Activated T-helper 2 cell treated with anti-CD3 and anti-CD28 coated beads, Interferon-gamma antibody, Interleukin-2, Interleukin-4, amounts not matched to agents 10 μg/mL and 5 μg/mL and 100 μg/mL, durations not matched to agents 14 hours and 24 hours and 36 hours (primary cell): ENCODE data around the gene IGFALS. TPM values are rescaled to one million over a fixed set of nuclear protein-coding genes. Genes with fewer than 3 reads are reported as not detected.

ENCODE experiments used
- DNase-seq: peaks from one replicate; pipeline ENCODE4 v3.0.0; 2021; ENCODE audit warnings: low spot score
- H3K27ac Mint-ChIP-seq: one replicate; pipeline ENCODE4 v1.8.0; 2021; ENCODE audit warnings: mixed read lengths
- H3K27me3 Mint-ChIP-seq: one replicate; pipeline ENCODE4 v1.8.0; 2021; ENCODE audit warnings: low read depth, mixed read lengths
- H3K36me3 Mint-ChIP-seq: one replicate; pipeline ENCODE4 v1.8.0; 2021; ENCODE audit warnings: low read depth, mixed read lengths
- H3K4me1 Mint-ChIP-seq: one replicate; pipeline ENCODE4 v1.8.0; 2021; ENCODE audit warnings: low read depth, mixed read lengths
- H3K4me3 Mint-ChIP-seq: one replicate; pipeline ENCODE4 v1.8.0; 2021; ENCODE audit warnings: low read depth, mild to moderate bottlenecking, moderate library complexity, mixed read lengths
- H3K9me3 Mint-ChIP-seq: one replicate; pipeline ENCODE4 v1.8.0; 2021; ENCODE audit warnings: mixed read lengths
- intact Hi-C: fragments of 100-400 bp; cut with micrococcal nuclease; formaldehyde crosslinking; loops from one replicate; pipeline ENCODE4 v1.15.1; 2023
- total RNA-seq: library from RNA; stranded (reverse); gene quantifications from 2 replicates; pipeline ENCODE4 v1.2.3, GENCODE V29; 2022

IGFALS gene
- total RNA-seq, 1 donor from 2014 or later = not detected

DNA sequence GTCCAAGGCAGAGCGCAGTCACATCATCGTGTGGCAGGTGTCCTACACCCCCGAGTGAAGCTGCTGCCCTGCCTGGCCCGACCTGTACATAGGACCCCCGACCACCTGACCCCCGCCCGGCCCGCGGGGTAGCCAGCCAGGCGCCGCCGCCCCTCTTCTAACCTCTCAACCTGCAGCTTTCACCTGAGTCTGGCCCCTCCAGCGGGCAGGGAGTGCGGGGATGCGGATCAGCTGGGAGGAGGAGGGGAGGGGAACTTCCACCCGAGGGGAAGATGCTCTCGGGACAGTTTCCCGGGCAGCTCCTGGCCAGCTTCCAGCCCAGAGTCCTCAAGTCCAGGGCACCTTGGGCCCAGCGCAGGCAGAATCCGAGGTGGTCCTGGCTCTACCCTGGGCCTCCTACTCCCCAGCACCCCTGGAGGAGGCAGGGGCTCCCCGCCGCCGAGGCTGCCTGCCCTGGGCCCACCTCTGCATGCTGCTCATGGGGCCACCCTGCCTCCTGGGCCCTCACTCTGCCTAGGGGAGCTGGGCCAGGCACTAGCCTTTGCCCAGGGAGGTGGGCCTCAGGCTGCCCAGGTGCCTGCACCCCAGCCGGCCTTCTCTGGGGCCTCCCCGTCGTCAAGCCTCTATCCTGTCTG, 24.6 kb downstream of the IGFALS start:
- peaks cover 32% of the 10 kb centered on the region for H3K36me3 Mint-ChIP-seq
- H3K4me1 Mint-ChIP-seq = peaks cover 9% of the 10 kb centered on the region
- DNase-seq = no peak
- no peak overlapping the region for H3K4me3 Mint-ChIP-seq
- H3K9me3 Mint-ChIP-seq = no peaks in the 10 kb centered on the region
- H3K27me3 Mint-ChIP-seq = no peaks in the 10 kb centered on the region
- no peak overlapping the region for H3K27ac Mint-ChIP-seq
- intact Hi-C loops = no loop called here

DNA sequence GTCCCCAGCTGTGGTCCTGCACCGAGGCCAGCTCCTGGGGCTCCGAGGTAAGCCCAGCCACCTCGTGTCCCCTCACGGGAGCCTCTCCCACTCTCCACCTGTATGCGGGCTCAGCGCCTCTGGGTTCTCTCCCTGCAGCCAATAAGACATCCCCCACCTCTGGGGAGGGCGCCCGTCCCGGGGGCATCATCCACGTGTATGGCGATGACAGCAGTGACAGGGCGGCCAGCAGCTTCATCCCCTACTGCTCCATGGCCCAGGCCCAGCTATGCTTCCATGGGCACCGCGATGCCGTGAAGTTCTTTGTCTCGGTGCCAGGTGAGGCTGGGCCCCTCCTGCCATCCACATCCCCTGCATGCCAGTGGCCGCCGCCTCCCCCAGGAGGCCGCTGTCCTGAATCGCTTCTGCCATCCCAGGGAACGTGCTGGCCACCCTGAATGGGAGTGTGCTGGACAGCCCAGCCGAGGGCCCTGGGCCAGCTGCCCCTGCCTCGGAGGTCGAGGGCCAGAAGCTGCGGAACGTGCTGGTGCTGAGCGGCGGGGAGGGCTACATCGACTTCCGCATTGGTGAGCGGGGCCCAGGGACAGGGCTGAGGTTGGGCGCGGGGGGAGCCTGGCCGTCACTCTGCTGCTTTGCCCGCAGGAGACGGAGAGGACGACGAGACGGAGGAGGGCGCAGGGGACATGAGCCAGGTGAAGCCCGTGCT, 25.3 kb downstream of the IGFALS start:
- Mint-ChIP-seq H3K4me1 (peaks cover 7% of the 10 kb centered on the region), H3K27me3 (no peaks in the 10 kb centered on the region), H3K4me3 (no peak overlapping the region), H3K36me3 (peaks cover 30% of the 10 kb centered on the region), H3K27ac (no peak overlapping the region), H3K9me3 (no peaks in the 10 kb centered on the region)
- no peak for DNase-seq
- intact Hi-C loops = no loop called here

GRCh38 chr16:1767116-1767994, 26.1 kb downstream of the IGFALS start:
- no peaks in the 10 kb centered on the region for H3K9me3 Mint-ChIP-seq
- peaks cover 7% of the 10 kb centered on the region for H3K4me1 Mint-ChIP-seq
- no peak for DNase-seq
- peaks cover 30% of the 10 kb centered on the region for H3K36me3 Mint-ChIP-seq
- no peak overlapping the region for H3K27ac Mint-ChIP-seq
- H3K27me3 Mint-ChIP-seq = no peaks in the 10 kb centered on the region
- intact Hi-C loops = no loop called here
- H3K4me3 Mint-ChIP-seq = no peak overlapping the region

DNA sequence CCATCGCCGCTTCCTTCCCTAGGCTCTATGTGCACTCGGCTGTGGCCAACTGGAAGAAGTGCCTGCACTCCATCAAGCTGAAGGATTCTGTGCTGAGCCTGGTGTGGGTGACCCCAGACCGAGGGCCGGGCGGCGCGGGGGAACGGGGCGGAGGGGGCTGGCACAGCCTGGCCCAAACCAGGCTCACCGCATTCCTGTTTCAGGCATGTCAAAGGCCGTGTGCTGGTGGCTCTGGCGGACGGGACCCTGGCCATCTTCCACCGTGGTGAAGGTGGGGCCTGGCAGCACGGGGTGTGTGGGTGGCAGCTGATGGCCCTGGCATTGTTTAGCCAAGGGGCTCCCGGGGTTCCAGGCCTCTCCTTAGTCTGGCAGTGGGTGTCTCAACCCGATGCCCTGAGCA, 26.8 kb downstream of the IGFALS start:
- Mint-ChIP-seq H3K27me3 (no peaks in the 10 kb centered on the region), H3K36me3 (peaks cover 29% of the 10 kb centered on the region), H3K27ac (no peak overlapping the region), H3K4me3 (no peak overlapping the region), H3K9me3 (no peaks in the 10 kb centered on the region), H3K4me1 (peaks cover 4% of the 10 kb centered on the region)
- DNase-seq = no peak
- intact Hi-C loops = no loop called here

- no peak for DNase-seq
- H3K36me3 Mint-ChIP-seq = peaks cover 33% of the 10 kb centered on the region
- intact Hi-C loops = no loop called here
- H3K4me1 Mint-ChIP-seq = peaks cover 4% of the 10 kb centered on the region
- no peak overlapping the region for H3K4me3 Mint-ChIP-seq
- no peaks in the 10 kb centered on the region for H3K9me3 Mint-ChIP-seq
- H3K27ac Mint-ChIP-seq = no peak overlapping the region
- no peaks in the 10 kb centered on the region for H3K27me3 Mint-ChIP-seq
Measured at GRCh38 chr16:1766231-1766630, 27.3 kb downstream of the IGFALS start.

- Mint-ChIP-seq H3K4me3 (no peak overlapping the region), H3K27ac (no peak overlapping the region), H3K4me1 (peaks cover 4% of the 10 kb centered on the region), H3K36me3 (peaks cover 36% of the 10 kb centered on the region), H3K9me3 (no peaks in the 10 kb centered on the region), H3K27me3 (no peaks in the 10 kb centered on the region)
- intact Hi-C loops = no loop called here
- no peak for DNase-seq
Measured at GRCh38 chr16:1765826-1766225, 27.7 kb downstream of the IGFALS start.

DNA sequence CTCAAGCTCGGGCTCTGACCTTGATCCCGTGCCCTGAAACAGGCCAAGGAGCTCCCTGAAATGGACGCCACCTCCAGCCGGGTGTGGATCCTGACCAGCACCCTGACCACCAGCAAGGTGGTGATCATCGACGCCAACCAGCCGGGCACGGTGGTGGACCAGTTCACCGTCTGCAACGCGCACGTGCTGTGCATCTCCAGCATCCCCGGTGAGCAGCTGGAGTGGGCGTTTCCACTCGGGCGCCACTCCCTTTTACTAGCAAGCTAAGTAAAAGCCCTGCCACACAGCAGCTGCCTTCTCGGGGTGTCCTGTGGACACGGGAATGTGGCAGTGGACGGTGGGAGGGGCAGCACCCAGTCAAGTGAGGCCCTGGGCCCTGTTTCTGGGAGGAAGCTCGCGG, 28.5 kb downstream of the IGFALS start:
- intact Hi-C loops = no loop called here
- Mint-ChIP-seq H3K9me3 (no peaks in the 10 kb centered on the region), H3K36me3 (peaks cover 36% of the 10 kb centered on the region), H3K27ac (no peak overlapping the region), H3K4me1 (no peaks in the 10 kb centered on the region), H3K27me3 (no peaks in the 10 kb centered on the region), H3K4me3 (no peak overlapping the region)
- no peak for DNase-seq

DNA sequence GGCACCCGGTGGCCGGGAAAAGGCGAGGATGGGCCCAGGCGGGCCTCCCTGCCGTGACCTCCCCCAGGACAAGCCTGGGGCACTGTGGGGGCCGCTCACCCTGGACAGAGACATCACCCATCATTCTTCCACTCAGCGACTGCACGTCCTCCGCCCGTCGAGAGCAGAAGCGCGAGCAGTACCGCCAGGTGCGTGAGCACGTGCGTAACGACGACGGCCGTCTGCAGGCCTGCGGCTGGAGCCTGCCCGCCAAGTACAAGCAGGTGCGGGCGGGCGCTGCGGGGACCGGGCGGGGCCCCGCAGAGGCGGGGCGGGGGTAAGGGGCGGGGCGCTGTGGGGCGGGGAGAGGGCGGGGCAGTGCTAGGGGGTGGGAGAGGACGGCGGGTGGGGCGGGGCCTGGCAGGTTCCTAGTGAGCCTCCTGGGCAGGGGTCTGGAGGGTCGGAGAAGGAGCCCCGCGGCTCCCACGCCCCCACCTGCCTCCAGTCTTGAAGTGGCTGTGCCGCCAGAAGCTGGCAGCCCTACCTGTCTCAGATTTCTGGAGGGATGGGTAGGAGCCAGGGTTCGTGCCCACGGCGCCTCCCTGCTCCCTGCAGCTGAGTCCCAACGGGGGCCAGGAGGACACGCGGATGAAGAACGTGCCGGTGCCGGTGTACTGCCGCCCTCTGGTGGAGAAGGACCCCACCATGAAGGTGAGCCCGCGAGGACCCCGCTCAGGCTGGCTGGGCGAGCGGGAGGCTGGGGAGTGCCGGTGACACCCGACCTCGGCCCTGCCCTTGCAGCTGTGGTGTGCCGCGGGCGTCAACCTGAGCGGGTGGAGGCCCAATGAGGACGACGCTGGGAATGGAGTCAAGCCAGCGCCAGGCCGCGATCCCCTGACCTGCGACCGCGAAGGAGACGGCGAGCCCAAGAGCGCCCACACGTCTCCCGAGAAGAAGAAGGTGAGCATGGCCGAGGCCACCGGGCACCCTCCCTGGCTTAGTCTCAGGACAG, 29.7 kb downstream of the IGFALS start:
- Mint-ChIP-seq H3K27ac (no peak overlapping the region), H3K4me3 (no peak overlapping the region), H3K4me1 (no peaks in the 10 kb centered on the region), H3K27me3 (no peaks in the 10 kb centered on the region), H3K9me3 (no peaks in the 10 kb centered on the region), H3K36me3 (peaks cover 29% of the 10 kb centered on the region)
- no peak for DNase-seq
- intact Hi-C loops = no loop called here

DNA sequence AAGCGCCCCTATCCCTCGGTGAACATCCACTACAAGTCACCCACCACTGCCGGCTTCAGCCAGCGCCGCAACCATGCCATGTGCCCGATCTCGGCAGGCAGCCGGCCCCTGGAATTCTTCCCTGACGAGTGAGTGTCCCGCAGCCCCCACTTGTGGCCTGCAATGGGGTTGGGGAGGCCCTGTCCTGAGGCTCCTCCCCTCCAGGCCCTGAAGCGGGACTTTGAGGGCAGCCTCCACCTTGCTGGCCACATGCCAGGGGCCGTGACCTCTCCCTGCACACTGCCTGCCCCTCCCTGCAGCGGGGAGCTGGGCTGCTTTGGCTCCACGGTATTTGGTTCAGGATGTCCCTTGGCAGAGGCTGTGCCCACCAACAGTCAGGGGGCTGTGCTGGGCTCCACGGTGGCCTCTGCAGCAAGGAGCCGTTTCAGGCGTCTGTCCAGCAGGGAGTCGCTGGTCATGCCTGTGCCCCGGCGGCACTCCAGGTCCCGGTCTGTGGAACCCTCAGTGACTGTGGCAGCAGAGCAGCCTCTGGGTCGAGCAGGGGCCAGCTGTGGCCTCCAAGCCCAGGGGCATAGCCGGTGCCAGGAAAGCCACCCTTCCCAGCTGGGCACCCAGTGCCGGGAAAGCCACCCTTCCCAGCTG, 30.5 kb downstream of the IGFALS start:
- H3K4me1 Mint-ChIP-seq = no peaks in the 10 kb centered on the region
- no peaks in the 10 kb centered on the region for H3K27me3 Mint-ChIP-seq
- no peak overlapping the region for H3K27ac Mint-ChIP-seq
- no peak for DNase-seq
- no peaks in the 10 kb centered on the region for H3K9me3 Mint-ChIP-seq
- peaks cover 23% of the 10 kb centered on the region for H3K36me3 Mint-ChIP-seq
- no peak overlapping the region for H3K4me3 Mint-ChIP-seq
- intact Hi-C loops = no loop called here

DNA sequence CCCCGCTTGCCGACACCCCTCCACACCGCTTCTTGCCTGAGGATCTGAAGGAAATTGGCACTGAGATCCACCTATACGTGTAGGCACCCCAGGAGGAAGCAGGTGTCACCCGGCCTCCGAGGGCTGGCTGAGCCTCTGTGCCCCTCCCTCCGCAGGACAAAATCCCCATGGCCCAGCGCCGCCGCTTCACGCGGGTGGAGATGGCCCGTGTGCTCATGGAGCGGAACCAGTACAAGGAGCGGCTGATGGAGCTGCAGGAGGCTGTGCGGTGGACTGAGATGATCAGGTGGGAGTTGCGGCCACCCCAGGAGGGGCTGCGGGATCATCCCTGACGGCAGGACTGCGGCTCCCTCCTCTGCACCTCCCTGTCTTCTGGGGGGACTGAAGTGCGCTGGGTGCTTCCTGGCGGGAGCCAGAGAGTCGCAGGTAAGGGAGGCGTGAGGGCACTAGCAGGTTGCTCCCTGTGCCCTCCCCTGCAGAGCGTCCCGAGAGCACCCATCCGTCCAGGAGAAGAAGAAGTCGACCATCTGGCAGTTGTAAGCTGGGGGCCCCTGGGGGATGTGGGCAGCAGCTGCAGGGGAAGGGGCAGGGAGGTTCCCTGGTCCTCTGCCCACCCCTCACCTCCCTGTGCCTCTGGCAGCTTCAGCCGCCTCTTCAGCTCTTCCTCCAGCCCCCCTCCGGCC, 31.2 kb downstream of the IGFALS start:
- no peaks in the 10 kb centered on the region for H3K9me3 Mint-ChIP-seq
- H3K27me3 Mint-ChIP-seq = no peaks in the 10 kb centered on the region
- H3K36me3 Mint-ChIP-seq = peaks cover 18% of the 10 kb centered on the region
- intact Hi-C loops = no loop called here
- no peak for DNase-seq
- H3K4me3 Mint-ChIP-seq = no peak overlapping the region
- H3K4me1 Mint-ChIP-seq = no peaks in the 10 kb centered on the region
- H3K27ac Mint-ChIP-seq = no peak overlapping the region

GRCh38 chr16:1761751-1762150, 31.8 kb downstream of the IGFALS start:
- intact Hi-C loops = no loop called here
- DNase-seq = no peak
- H3K27me3 Mint-ChIP-seq = no peaks in the 10 kb centered on the region
- peaks cover 18% of the 10 kb centered on the region for H3K36me3 Mint-ChIP-seq
- no peaks in the 10 kb centered on the region for H3K4me1 Mint-ChIP-seq
- no peak overlapping the region for H3K27ac Mint-ChIP-seq
- H3K9me3 Mint-ChIP-seq = no peaks in the 10 kb centered on the region
- no peak overlapping the region for H3K4me3 Mint-ChIP-seq
